Esophagus squamous epithelium (tissue), 4 donors: ENCODE data around the gene INO80E.

ENCODE experiments used
- POLR2A ChIP-seq, 4 donors: fragments of 450-650 bp; IDR thresholded peaks; one replicate each; pipeline ENCODE4 v1.6.1; 2017; ENCODE audit warnings: antibody characterized with exemption in 4 of 4, mild to moderate bottlenecking in 4 of 4, moderate library complexity in 3 of 4
- TF ChIP-seq, protein P1 (sequence below), 6 experiments: fragments of 450-650 bp in 4 of 6; fragments of 200-600 bp in 2 of 6; sonication (generic) in 2 of 6; IDR thresholded peaks; one replicate each; pipeline ENCODE4 v1.5.1; 2016 to 2019; ENCODE audit warnings: antibody characterized with exemption in 6 of 6, mild to moderate bottlenecking in 4 of 6, moderate library complexity in 4 of 6

DNA sequence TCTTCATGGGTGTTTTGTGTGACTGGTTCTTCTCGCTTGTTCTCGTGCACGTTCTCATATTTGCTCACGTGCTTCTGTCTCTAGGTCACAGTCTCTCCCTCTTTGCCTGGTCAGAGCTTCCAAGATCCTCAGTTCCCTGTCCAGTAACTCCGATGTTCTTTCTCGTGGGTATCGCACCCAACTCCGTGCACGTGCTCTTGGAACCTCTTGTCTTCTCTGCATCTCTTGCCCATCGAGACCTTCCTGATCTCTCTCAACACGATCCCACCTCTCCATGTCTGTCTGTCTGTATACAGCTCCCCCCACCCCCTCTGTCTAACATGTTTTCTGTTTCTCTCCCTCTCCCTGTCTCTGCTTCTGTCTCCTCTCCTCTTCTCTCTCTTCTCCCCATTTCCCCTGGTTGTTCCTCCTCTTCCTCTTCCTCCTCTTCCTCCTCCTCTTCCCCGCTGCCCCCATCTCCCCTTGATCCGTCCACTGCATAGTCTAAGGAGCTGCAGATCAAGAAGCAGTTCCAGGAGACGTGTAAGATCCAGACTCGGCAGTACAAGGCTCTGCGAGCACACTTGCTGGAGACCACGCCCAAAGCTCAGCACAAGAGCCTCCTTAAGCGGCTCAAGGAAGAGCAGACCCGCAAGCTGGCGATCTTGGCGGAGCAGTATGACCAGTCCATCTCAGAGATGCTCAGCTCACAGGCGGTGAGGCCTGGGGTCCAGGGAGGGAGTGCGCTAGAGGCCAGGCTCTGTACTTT is 6.8 kb upstream of the INO80E start:
- TF ChIP-seq, protein P1, sequence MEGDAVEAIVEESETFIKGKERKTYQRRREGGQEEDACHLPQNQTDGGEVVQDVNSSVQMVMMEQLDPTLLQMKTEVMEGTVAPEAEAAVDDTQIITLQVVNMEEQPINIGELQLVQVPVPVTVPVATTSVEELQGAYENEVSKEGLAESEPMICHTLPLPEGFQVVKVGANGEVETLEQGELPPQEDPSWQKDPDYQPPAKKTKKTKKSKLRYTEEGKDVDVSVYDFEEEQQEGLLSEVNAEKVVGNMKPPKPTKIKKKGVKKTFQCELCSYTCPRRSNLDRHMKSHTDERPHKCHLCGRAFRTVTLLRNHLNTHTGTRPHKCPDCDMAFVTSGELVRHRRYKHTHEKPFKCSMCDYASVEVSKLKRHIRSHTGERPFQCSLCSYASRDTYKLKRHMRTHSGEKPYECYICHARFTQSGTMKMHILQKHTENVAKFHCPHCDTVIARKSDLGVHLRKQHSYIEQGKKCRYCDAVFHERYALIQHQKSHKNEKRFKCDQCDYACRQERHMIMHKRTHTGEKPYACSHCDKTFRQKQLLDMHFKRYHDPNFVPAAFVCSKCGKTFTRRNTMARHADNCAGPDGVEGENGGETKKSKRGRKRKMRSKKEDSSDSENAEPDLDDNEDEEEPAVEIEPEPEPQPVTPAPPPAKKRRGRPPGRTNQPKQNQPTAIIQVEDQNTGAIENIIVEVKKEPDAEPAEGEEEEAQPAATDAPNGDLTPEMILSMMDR (IDR thresholded peaks at IDR 0.05): no peak
- TF ChIP-seq POLR2A (IDR thresholded peaks at IDR 0.05): no peak
